GM19035 (cell line): ENCODE results near the gene PRKCA.

Experiments used
- ATAC-seq: cut with Tn5 transposase; IDR thresholded peaks from one replicate; pipeline ENCODE4 v1.9.1; 2021; ENCODE audit not compliant: unreplicated experiment

PRKCA gene

DNA sequence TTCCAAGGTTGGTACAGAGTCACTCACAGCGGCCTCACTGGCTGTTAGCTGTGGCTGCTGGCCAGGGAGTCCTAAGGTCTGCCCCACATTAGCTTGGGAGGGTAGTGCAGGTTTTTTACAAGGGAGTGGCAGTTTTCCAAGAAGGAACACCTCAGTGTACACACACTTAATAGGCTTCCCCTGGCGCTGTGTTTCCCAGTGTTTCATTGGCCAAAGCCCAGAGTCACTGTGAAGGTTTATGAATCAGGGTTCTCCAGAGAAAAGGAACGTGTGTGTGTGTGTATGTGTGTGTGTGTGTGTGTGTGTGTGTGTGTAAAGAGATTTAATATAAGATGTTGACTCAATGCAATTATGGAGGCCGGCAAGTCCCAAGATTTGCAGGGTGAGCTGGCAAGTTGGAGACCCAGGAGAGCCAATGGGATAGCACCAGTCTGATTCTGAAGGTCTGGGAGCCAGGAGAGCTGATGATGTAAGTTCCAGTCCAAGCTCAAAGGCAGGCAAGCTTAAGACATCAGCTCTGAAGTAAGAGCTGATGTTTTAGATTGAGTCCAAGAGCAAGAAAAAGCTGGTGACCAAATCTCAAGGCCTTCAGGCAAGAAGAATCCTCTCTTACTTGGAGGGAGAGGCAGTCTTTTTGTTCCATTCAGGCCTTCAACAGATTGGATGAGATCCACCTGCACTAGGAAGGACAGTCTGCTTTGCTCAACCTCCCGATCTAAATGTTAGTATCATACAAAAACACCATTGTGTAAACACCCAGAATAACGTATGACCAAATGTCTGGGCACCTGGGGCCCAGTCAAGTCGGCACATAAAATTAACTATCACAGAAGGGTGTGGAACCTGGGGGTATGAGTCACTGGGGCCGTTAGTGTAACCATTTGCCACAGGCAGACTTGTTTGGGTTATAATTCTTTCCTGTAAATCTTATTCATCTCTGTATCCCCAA lies 206.8 kb downstream of the PRKCA start:
- no peak for ATAC-seq

- ATAC-seq = no peak
Observed at GRCh38 chr17:66509926-66510325, 207.5 kb downstream of the PRKCA start.

DNA sequence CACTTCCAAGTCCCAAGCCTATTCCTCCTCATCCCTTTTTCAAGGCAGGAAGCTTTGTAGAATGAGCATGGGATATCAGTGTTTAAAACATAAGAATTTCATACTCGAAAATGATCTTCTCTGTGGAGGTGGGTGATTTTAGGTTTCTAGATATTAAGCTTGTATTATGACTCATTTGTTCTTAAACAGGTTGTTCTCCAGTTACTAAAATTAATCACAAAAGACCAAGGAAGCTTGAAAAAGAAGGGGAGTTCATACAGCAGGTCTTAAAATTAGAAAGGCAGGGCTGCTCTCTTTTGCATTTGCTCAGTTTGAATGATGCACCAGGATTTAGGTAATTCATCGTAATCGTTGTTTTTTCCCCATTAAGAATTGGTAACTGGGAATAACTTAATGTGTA lies 208.7 kb downstream of the PRKCA start:
- ATAC-seq = no peak

GRCh38 chr17:66514227-66514806 lies 211.9 kb downstream of the PRKCA start:
- ATAC-seq = no peak

DNA sequence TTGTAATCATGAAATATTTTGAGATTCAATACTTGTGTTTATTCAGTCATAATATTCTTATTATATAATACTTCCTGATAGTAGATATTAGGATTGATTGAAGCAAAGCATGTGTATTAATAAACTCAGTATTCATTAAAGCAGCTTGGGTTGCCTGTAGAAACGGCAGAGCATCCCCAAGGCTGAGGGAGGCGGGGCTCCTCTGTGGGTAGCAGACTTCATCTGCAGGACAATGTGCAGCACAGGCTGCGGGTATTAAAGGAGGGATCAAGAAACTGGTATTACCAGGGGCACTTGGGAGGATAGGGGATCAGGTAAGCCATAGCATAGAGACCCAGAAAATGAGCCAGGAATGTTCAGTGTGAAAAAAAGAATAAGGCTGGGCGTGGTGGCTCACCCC lies 213.6 kb downstream of the PRKCA start:
- ATAC-seq = no peak

DNA sequence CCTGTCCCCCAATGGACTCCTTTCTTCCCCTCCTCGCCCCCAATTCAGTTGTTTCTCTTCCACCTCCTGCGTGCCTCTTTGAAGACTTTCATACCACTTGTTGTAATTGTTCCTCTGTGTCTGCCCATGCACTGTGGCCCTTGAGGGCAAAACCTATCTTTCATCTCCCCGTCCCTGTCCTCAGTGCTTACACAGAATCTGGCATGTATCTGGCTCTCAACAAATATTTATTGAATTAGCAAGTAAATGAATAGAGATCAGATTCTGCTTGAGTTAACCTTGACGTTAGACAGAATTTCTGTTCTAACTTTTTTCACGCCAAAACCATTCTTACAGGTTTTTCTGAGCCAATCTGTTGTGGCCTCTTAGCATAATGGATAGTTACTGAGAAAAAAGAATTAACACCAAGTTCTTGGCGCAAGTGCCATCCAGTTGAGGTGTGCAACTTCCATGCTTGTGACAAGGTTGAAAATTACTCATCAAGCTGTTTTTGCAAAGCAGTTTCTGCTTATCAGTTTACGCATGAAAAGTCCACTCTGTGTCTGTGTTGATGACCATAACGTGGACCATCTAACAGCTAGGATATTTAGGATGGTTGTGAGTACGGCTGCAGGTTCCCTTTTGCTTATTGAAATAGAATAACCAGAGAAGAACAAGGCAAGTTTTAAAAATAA lies 215.1 kb downstream of the PRKCA start:
- no peak for ATAC-seq

GRCh38 chr17:66518108-66518507 lies 215.7 kb downstream of the PRKCA start:
- no peak for ATAC-seq

DNA sequence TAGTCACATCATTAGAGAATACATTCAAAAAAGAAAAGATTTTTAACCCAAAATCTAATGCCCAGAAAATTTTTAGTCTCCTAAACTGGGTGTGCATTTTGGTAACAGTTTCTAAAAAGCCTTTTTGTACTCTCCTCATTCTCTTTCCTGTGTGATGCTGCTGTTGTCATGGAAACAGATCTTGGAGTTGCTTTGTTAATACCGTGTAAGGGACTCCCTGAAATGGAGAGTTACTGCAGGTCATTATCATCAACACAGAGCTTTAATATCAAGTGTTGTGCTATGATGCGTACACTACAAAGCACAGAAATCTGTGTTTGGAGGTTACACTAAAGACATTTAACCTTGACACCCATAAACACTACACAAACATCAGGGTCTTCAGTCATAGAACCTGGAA lies 216.3 kb downstream of the PRKCA start:
- ATAC-seq = no peak

- no peak for ATAC-seq
Observed at GRCh38 chr17:66519154-66519553, 216.7 kb downstream of the PRKCA start.

DNA sequence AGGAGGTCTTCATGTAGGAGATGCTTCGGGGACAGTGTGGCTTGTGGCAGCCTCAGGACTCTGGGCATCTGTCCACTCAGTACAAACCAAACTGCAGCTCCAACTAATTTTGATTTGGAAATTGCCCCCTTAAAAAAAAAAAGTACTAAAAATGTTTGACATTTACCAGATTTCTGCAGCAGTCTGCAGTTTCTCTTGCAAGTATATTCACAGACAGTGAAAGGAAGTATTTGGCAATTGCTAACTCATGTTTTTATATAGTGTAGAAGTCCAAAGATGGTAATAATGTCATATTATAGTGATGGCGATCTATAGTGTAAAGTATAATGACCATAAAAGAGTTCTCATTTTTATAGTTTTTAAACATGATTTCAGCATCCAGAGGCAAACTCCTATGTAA lies 218.6 kb downstream of the PRKCA start:
- no peak for ATAC-seq

- no peak for ATAC-seq
Observed at GRCh38 chr17:66522591-66523272, 220.3 kb downstream of the PRKCA start.

GRCh38 chr17:66523378-66524200 lies 221.2 kb downstream of the PRKCA start:
- ATAC-seq = no peak

DNA sequence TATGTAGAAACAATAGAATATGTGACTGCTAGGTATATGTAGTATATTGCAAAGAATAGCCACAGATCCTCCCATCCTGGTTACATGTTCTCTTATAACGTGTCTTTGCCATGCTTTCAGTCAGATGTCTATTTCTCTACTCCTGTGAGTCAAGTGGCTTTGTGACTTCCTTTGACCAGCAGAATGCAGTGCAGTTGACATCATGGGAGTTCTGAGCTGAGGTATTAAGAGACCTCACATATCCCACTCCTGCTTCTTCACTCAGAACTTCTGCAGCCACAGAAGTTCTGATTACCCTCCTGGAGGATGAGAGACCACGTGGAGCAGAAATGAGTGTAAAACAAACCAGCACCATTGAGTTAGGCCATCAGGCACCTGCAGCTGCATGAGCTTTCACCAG lies 222.5 kb downstream of the PRKCA start:
- ATAC-seq = no peak

GRCh38 chr17:66525338-66525737 lies 222.9 kb downstream of the PRKCA start:
- no peak for ATAC-seq

GRCh38 chr17:66526827-66527226 lies 224.4 kb downstream of the PRKCA start:
- no peak for ATAC-seq

DNA sequence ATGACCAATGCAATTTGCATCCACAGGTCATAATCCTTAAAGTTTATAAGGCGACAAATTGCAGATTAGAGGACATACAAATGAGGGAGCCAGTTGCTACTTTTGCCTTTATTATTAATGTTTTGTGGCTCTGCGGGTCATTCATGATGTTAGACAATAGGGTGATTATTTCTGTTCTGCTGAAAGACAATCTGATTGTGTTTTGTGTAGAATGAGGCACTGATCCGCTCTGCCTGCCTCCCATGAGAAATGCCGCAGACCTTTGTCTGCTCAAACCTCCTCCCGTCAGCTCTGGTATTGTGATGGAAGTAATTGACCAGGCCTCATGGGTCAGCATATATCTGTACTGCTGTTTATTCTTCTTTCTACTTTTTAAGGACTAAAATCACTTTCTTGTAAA lies 224.9 kb downstream of the PRKCA start:
- ATAC-seq = no peak

GRCh38 chr17:66531851-66532295 lies 229.5 kb downstream of the PRKCA start:
- no peak for ATAC-seq

DNA sequence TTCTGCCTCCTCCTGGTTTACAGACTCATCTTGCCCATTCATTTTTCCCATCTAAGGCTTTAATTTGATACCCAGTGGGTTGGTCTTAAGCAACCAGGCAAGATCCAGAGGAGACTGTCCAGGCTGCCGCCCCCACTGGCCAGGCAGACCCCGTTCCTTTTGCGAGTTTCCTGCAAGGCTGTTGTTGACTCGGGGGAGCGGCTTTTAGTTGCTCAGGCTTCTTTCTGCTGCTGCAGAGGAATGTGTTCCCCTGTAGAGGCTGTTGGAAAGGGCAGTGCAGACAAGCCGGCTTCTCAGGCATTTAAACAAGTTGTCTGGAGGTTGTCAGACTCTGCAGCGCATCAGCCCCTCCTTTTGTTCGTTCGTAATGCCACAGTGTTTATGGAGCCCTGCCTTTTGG lies 231.2 kb downstream of the PRKCA start:
- ATAC-seq = no peak

DNA sequence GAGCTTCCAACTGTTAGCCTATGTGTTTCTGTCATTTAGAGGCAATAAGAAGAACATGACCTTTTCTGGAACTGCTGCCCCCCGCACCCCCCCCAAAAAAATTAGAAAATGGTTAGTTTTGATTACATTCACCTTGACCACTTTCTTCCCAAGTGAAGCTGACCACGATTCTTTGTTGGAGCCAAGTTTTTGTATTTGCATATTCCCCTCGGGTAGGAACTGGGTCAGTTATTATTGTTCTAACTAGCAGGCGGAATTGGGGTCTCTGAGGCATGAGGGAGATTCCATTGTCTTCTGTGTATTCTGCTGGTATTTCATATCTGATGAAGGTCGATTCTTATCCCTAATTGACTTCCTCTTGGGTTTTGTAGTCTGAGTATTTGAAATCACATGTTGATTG lies 231.6 kb downstream of the PRKCA start:
- no peak for ATAC-seq

GRCh38 chr17:66535611-66536010 lies 233.2 kb downstream of the PRKCA start:
- ATAC-seq = no peak
